SH-SY5Y (cell line): Measurements from ENCODE around the gene BARX1.

Source experiments
- GATA2 ChIP-seq: IDR thresholded peaks from 2 replicates; pipeline ENCODE4 v1.6.1; 2011; ENCODE audit warnings: mild to moderate bottlenecking, low read depth, low read length
- GATA3 ChIP-seq: IDR thresholded peaks from 2 replicates; pipeline ENCODE4 v1.6.1; 2011; ENCODE audit warnings: low read depth, mild to moderate bottlenecking, low read length, moderate library complexity

DNA sequence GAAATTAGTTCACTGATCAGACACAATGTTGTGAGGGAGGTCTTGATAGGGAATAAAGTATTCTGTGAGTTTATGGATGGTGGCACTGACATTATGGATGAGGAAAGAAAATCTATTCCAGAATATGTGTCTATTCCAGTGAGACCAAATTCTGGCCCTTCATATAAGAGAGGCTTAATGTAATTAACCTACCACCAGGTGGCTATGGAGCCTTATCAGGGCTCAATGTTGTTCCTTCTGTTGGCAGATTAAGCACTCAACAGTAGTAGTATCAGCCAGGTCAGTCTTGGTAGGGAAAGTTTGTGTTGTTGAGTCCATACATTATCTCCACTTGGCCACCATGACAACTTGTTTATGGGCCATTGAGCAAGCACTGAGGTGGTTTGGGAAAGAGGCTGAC is 41.7 kb upstream of the BARX1 start:
- TF ChIP-seq GATA3 (no peak), GATA2 (no peak)
